Stimulated activated CD4-positive, alpha-beta T cell treated with anti-CD3 and anti-CD28 coated beads, Interleukin-2, amount 100 ng/mL, for 4 hours (primary cell): ENCODE results near the gene UNC13D.
"Not testable (repeated sequence)": the region's sequence is repeated elsewhere in the genome, so short reads cannot be mapped to it uniquely, and the experiment has no call there.

ENCODE experiments used
- DNase-seq: peaks from one replicate; pipeline ENCODE4 v3.0.0-alpha.2; 2020; ENCODE audit warnings: low read depth

The UNC13D gene

DNA sequence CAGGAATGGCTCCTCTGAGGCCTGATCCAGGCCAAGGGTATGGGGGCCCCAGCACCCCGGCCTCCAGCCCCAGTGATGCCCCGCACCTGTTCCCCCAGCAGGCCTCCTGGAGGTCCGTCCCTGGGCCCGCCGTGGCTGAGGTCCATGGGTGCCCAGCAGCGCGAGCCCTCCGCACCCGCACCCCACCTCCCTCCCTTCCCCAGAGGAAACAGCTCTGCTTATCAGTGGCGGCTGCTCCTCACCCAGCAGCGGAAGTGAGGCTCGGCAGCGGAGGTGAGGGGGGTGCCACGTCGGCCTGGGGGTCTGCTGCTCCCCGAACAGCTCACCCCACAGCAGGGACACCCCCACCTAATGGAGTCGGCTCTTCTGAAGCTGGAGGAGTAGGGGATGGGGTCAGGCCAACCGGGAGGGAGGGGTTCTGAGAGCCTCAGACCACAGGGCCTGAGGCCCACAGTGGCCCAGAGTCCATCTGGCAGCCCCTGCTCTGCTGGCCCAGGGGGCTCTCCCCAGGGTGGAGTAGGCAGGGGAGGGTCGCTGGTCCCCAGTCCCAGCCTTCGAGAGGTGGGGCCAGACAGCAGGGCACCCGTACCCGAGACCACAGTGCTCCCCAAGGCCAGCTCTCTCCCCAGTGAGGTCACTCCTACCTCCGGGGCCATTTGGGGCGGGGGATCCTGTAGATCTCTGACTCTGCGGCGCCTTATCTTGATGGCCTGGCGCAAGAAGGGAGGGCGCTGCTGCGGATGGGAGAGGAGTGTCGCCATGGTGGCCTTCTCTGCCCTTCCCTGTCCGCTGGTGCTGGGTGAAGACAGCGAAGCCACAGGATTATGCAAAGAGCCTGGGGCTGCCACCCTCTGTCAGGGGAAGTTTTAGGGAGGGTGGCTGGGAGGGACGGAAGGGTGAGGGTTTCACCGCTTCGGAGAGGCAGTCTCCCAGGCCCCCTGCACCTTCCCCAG, at the start of gene UNC13D:
Gene UNC13D, minus strand, starts transcription at position 828 of the 953 bp plus-strand sequence. Its CDS starts 67 bp downstream, at position 761.
- DNase-seq = no peak

DNA sequence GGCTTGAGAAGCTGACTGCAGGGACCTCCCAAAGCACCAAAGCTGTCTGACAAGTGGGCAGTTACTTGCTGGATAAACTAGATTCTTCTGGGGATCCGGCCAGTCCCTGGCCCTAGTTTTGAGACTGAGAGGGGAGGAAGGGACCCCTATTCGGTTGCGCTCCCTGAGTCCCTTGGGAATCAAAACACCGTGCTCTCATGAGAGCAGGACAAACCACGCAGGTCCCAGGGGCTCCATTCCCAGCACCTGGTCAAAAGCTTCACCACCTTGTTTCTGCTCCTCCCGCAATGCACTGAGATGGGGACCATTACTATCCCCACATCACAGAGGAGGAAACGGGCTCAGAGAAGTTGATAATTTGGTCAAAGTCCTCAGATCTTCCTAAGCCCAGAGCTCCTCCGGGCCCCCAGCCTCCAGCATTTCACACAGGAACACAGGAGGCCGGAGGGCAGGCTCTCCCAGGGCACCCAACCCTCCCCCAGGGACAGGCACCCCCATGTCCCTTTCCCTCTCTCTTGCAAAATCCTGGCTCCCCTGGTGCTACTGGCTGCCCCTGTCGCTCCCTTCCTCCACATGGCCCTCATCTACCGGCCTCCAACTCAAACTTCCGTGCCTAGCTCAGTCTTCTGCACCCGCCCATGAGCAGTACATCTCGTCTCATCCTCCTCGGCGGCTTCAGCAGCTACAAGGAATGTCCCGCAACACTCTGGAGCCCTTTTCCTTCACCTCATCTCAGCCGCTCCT, 49.3 kb upstream of the UNC13D start:
- no peak for DNase-seq

DNA sequence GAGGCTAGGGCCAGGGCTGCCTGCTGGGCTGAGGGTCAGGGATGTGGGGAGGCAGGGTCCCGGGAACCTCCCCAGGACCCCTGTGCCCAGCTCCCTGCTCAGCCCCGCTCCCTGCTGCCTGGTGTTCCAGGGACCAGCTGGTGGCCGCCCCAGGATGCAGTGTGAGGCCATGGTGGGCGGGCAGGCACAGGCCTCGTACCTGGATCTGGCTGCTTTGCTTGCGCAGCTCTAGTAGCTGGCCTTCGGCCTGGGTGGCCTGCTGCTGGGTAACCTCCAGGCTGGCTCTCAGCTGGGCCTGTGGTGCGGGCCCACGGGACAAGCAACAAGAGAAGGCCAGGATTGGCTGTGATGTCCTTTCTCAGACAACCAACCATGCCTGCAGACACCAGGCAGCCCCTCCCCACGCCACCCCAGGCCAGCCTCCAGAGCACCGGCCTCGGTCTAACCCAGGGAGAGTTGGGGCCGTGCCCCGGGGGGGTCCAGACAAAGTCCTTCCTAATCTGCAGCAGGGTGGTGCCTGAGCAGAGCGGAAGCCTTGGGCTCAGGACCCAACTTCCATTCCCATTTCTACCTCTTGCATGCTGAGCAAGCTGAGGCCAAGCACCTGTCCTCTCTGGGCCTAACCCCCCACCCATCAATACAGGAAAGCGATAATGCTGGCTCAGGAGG, 48.5 kb upstream of the UNC13D start:
- no peak for DNase-seq

DNA sequence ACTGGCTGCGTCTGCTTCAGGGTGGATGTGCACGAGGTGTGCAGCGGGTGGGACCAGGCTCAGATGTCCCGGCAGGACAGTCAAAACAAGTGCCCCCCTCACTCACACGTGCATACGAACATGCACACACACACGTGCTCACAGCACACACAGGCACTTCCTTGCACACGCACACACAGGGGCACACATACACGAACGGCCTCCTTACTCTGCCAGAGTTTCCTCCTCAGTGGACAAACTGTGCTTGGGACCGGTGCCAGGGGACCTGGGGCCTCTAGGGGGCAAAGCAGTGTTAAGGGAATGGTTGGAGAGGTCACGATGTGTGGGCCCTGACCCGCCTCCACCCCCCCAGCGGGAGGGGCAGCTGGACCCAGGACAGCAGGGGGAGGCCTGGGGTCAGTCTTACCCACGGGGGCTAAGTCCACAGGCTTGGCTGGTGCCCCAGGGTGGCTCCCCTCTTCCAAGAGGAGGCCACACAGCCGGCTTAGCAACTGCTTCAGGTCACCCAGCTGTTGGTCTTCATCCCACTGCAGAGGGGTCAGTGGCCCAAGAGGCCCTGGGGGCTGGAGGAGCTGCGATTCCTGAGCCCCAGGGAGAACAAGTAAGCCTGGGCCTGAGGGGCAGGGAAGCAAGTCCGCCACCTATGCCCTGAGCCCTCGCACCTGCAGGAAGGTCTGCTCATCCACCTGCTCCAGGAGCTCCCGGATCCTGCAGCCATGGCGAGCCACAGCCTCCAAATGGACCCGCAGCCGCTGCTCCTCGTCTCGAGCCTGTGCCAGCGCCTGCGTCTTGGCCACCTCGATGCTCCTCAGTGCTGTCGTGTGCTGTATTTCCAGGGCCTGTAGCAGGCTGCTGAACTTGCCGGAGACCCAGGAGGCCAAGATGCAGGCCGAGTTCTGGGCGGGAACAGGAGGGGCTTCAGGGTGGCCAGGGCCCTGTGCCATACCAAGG, 47.7 kb upstream of the UNC13D start:
- no peak for DNase-seq

DNA sequence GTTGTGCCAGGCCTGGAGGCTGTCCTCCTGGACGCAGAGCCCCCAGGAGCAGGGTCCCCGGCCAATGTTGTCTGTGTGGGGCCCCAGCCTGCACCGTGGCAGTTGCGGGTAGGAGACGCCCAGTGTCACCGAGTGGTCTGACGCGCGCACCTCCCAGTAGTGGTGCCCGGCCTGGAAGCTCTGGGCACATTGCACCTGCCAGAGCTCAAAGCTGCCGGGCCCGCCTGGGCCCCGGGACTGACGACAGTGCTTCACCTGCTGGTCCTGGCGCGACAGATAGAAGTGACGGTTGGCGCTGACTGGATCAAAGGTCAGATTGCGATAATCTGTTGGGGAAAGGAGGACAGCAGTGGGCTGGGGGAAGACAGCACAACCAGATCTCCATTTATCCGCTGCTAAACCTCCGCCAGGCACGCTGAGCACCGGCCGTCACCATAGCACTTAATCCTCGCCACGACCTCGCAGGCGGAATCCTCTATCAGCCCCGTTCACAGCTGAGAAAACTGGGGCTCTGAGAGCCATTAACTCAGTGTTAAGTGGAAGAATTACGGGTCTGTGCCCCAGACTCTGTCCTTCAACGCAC, 46.9 kb upstream of the UNC13D start:
- no peak for DNase-seq

DNA sequence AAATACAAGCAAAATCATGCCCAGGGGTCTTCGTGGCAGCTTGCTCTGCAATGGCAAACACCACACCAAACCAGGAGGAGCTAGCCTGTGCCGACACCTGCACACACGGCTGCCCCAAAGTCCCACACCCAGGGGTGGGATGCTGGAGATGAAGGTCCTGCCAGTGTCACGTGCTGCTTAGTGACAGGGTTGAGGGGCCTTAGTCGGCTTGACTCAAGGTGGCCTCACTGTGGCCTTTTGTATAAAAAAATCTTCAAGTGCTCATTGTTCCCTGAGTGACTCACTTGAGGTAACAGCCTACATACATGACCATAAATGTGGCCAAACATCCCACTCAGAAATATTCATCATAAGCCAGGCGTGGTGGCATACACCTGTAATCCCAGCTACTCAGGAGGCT, 45.2 kb upstream of the UNC13D start:
- DNase-seq = no peak

DNA sequence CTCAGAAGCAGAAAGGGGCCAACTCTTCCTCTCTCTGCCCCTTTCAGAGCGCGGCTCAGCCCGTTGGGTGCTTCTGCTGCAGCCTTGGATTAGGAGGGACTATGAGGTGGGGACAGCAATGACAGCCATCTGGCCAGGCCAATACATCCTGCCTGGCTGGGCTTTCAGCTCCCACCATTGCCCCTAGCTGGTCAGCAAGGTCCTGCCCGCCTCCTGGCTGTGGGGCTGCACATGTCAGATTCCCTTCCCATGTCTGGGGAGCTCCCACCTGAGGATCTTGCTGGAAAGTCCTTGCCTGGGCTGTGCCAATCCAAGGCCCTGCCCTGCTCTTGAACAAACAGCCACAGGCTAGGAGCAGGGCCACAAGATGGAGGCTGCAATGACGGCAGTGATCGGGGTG, 44.3 kb upstream of the UNC13D start:
- no peak for DNase-seq

DNA sequence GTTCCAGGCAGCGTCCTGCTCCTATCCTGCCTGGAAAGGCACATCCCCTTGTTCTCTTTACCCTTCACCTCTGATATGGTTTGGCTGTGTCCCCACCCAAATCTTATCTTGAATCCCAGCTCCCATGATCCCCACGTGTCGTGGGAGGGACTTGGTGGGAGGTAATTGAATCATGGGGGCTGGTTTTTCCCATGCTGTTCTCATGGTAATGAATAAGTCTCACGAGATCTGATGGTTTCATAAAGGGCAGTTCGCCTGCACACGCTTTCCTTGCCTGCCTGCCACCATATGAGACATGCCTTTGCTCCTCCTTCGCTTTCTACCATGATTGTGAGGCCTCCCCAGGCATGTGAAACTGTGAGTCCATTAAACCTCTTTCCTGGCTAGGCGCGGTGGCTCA, 41.7 kb upstream of the UNC13D start:
- not testable (repeated sequence) for DNase-seq

DNA sequence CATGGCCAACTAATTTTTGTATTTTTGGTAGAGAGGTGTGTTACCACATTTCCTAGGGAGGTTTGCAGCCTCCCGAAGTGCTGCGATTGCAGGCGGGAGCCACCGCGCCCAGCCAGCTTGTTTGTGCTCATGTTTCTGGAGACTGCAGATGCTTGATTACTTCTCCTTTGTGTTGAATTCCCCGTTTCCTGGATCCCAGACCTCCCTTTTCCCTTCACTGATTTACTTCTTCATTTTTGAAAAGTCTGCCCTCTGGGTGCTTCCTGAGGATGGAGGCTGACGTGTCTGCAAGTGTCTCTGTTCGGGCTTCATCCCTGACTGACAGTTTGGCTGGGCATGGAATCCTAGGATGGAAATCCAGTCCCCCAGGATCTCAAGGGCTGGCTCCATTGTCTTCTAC, 41.2 kb upstream of the UNC13D start:
- DNase-seq = no peak

DNA sequence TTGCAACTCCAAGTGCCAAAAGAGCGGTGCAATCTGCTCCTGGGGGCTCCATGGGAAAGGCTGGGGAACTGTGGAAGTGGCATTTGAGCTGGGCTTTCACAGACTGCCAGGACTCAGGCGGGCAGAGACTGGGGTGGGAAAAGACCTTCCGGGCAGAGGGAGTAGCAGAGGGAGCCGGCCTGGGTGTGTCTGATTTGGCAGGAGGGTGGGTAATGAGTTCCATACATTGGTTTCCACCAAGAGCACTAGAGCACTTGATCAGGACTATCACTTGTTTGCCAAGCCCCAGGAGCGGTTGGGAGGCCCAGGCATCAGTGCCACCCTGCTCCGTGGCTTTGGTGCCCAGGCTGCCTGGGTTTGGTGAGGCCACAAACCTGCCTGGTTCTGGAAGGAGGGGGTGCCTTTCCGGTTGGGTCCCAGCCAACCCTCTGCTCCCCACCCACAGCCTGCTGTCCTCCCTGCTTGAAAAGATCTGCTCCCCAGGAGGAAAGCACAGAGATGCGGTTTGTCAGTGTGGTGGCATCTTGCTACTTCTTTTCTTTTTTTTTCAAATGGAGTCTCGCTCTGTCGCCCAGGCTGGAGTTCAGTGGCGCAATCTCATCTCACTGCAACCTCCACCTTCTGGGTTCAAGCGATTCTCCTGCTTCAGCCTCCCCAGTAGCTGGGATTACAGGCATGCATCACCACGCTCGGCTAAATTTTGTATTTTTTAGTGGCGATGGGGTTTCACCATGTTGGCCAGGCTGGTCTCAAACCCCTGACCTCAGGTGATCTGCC, 37.7 kb upstream of the UNC13D start:
- DNase-seq = no peak

DNA sequence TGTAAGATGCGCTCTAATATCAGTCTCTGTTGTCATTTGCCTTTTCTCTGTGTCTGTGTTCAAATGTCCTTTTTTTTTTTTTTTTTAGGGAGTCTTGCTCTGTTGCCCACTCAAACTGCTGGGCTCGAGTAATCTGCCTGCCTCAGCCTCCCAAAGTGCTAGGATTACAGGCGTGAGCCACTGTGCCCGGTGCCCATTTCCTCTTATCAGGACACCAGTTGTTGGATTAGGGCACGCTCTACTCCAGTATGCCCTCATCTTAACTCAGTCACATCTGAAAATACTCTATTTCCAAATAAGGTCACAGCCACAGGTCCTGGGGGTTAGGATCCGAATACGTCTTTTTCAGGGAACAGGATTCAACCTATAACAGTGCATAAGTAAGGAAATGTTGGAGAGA, 36.1 kb upstream of the UNC13D start:
- no peak for DNase-seq

DNA sequence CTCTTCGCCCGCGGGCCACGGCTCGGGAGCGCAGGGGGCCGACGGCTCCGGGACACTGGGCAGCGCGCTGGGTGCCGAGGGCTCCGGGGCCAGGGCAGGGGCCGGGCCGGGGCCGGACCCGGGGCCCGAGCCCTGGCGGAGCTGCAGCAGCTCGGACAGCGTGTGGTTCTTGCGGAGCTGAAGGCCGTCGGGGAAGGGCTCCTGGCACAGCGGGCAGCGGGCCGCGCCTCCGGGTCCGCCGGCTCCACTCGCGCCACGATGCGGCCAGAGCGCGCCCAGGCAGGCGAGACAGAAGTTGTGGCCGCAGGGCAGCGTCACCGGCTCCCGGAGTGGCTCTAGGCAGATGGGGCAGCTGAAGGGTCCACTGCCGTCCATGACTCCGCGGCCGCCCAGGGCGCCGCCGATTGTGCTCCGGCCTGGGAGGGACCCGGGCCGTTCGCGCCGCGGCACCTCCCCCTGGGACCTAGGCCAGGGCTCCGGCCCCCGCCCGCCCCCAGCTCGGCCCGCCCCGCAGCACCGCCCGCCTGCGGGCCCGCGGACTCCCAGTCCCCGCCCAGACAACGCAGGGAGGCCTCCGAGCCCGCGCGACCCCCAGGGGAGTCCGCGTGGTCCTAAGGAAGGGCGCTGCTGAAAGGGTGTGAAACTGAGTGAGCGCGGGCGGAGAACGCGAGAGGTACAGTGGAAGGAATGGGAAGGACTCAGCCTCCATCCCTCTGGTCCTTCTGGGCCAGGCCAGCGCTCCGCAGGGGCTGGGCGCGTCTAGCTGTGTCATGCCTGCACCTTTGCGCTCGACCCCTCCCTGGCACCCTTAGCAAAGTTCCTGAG, 34.2 kb upstream of the UNC13D start, which contains the start of gene TRIM47:
Gene TRIM47, minus strand, starts transcription at position 408 of the 825 bp plus-strand sequence. Its CDS starts 33 bp downstream, at position 375.
- DNase-seq = no peak

DNA sequence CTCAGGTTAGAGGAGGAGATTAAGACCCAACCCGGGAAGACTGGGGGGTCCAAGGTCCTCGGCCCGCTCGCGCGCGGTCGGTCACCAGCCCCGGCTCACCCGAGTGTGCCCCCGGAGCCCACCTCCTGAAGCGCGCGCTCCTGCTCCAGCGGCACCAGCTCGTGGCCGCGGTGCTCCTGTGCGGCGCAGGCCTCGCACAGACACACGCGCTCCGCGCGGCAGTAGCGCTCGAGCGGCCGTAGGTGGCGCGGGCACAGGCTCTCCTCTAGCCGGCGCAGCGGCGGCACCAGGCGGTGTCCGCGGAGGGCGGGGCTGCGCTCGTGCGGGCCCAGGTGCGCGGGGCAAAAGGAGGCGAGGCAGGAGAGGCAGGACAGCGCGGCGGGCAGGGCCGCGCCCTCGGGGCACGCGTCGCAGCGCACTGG, 33.6 kb upstream of the UNC13D start:
- DNase-seq = peak; percentile 55

DNA sequence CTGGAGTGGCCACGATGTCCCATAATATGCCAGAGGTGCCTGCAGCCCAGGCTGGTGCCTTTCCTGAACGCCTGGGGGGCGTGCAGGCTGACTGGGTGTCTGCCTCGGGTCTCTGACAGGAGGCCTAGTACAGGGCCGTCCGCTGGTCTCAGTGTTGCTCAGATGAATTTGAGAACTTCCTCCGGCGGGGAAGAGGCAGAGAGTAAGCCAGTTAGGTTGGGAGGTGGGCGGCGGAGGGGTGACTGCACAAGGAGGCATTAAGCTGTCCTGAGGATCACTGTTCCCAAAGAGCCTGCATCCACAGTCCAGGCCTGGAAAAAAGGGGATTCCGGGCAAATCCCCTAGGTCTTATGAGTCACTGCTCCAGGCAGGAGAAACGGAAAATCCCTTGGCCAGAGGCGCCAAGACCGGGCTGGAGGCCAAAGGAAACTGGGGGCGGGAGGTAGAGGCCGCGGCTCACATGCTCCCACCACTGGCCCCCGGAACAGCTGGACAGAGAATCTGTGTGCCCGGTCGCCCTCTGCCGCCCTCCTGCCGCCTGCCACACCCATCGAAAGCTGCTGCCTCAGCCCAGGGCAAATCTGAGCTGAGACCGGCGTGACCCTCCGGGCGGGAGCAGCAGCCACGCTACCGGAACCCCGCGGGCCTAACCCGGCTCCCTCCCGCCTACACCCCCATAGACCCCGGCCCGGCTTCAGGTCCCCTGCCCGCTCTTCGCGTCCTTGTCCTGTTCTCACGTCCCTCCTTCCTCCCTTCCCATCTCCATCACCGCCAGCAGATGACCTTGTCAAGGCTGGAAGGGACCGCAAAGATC, 32.9 kb upstream of the UNC13D start:
- DNase-seq = no peak

DNA sequence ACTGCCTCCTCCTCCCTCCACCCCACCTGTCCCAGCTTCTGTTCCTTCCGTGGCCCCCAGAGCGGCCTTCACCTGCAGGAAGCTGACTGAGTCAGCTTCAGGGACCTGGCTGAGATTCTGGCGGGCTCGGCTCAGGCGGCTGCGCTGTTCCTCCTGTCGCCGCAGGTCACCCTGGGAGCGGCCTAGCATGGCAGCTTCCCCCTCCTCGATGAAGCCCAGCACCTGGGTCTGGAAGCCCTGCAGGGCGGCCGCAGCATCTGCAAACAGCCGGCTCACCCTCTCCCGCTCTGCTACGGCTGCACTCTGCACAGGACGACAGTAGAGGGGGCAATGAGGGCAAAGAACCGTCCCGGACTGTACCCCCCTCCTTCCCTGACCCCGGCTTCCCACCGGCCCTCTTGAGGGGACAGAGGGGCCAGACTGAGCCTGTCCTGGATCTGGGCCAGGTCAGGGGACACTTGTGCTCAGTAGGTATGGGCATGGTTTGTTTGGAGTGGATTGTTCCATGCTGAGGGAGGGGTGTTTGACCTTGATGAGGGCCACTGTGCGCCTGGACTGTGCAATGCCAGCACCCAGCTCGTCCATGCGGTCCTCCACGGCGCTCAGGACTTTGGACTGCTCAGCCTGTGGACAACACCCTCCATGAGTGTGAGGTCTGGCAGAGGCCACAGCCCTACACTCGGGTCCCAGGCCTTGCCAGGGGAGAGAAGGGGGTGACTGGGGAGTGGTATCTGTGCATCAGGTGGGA, 32.2 kb upstream of the UNC13D start:
- DNase-seq = peak; percentile 61

DNA sequence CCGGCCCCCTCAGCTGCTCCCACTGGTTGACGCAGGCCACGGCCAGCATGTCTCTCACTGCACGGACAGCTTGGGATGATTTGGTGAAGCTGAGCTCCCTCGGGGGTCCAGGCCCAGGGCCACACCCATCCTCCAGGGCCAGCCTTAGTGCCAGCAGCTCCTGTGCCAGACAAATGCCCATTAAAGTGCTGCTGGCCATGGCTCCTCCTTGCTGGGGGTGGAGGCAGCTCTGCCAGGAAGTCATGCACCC, 31.7 kb upstream of the UNC13D start:
- no peak for DNase-seq

DNA sequence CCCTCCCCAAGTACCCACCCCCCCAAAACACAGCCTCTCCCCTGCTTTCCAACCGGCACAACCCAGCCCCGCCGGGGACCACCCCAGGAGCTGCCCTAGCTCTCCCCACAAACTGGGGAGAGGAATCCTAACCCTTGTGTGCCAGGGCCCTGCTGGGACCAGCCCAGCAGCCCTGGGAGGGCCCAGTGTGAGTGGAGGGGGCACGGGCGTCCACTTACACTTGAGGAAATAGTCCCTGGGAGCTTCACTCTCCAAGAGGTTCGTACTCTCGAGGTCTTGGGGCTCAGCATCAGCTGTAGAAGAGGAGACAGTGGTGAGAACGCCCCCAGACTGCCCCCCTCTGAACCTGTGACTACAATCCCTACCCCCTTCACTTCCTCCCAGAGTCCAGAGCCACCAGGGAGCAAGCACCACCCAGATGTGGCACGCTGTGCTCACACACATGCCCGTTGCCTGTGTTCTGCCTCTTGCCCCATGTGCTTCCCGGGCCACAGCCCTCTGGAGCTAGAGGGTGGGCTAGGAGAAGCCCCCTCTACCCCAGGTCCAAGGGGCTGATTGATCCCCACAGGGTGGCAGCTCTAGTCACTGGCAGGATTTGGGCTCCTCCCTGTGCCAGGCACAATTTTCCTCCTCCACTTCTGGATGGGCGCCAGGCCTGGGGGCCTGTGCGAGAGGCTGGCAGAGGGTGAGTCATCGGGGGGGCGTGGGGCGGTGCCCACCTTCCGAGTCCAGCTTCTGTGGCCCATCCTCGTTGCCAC, 31.2 kb upstream of the UNC13D start:
- no peak for DNase-seq
